Mucosa of descending colon (tissue), 3 donors: ENCODE data around the gene PALD1. TPM values are rescaled to one million over a fixed set of nuclear protein-coding genes. Genes with fewer than 3 reads are reported as not detected.

ENCODE experiments used
- ATAC-seq: fragments of 200-7000 bp; cut with Tn5 transposase; one replicate; pipeline ENCODE4 v1.9.1; 2020; ENCODE audit warnings: mild to moderate bottlenecking, moderate library complexity
- DNase-seq, 3 donors: peaks; one replicate each; pipeline ENCODE4 v3.0.0-alpha.2; 2020
- H3K36me3 ChIP-seq: fragments of 200-600 bp; one replicate; pipeline ENCODE4 v1.8.0; 2021; ENCODE audit warnings: low read depth, mild to moderate bottlenecking
- H3K4me1 ChIP-seq: fragments of 200-600 bp; one replicate; pipeline ENCODE4 v1.8.0; 2021; ENCODE audit warnings: low read depth, mild to moderate bottlenecking
- H3K4me3 ChIP-seq: fragments of 200-600 bp; one replicate; pipeline ENCODE4 v1.8.0; 2021; ENCODE audit warnings: mild to moderate bottlenecking
- H3K9me3 ChIP-seq: fragments of 200-600 bp; one replicate; pipeline ENCODE4 v1.8.0; 2021; ENCODE audit warnings: mild to moderate bottlenecking
- CTCF ChIP-seq: fragments of 200-600 bp; IDR thresholded peaks from one replicate; pipeline ENCODE4 v1.8.0; 2022; ENCODE audit warnings: antibody characterized with exemption, mild to moderate bottlenecking
- intact Hi-C, 2 donors: fragments of 100-400 bp; cut with DNase I in 1 of 2; cut with micrococcal nuclease in 1 of 2; formaldehyde crosslinking; loops; one replicate each; pipeline versions ENCODE4 v1.11.0 to v1.11.1; 2022; cut with DNase I, micrococcal nuclease
- long read RNA-seq, 2 donors: library from polyadenylated mRNA; unstranded; transcript quantifications; one replicate each; pipeline ENCODE4 v2.0.0, GENCODE V29; 2019 to 2021
- total RNA-seq, 3 donors: library from RNA; stranded (reverse); fragmentation: NEBNext Ultra II Directional in 2 of 3; extraction: Animal tissue kit (Norgen Biotek cat#: 25700) in 2 of 3; gene quantifications; one replicate each; pipeline versions ENCODE4 v1.2.1 to v1.2.4, GENCODE V29; 2021 to 2023
- donor health status: DM: no; HTN: no; CAD: no; lungs with moderate emphysema.
- donor health status: DM: no; HTN: no; CAD: no.
- donor health status: DM: no; HTN: yes; CAD: no.

Gene PALD1
- total RNA-seq, result 10 to 100 TPM in 1 of 3 donors, 1 to 10 TPM in 2; 1.9 to 15.9 (median 3.2) TPM
- long read RNA-seq, donor 1, full-length matches to known transcripts, result 9 of 43 reads
- long read RNA-seq, donor 1, partial matches to known transcripts, result 24 of 43 reads
- long read RNA-seq, donor 1, other reads (novel, unspliced or antisense), result 10 of 43 reads
- long read RNA-seq, donor 2, partial matches to known transcripts, result 0 of 1 reads
- long read RNA-seq, donor 2, other reads (novel, unspliced or antisense), result 1 of 1 reads

GRCh38 chr10:70478191-70479164 is at the start of gene PALD1:
Gene PALD1 (plus strand): TSS chr10:70478767. CDS start chr10:70525952, 47,185 bp downstream.
- no peak for TF ChIP-seq CTCF
- H3K9me3 ChIP-seq, result no peaks in the 10 kb centered on the region
- H3K4me1 ChIP-seq, result peaks cover 20% of the 10 kb centered on the region
- peak; percentile 53 for ATAC-seq
- intact Hi-C loops, result no loop called here
- no peak within 1 kb of the TSS for H3K4me3 ChIP-seq
- peak; percentile 51 to 71 (median 62) for DNase-seq
- no peaks in the 10 kb centered on the region for H3K36me3 ChIP-seq

GRCh38 chr10:70430493-70431445 is 47.8 kb upstream of the PALD1 start:
- H3K4me3 ChIP-seq, result no peak overlapping the region
- H3K4me1 ChIP-seq, result peaks cover 12% of the 10 kb centered on the region
- ATAC-seq (peak; percentile 76), DNase-seq (peak in 1 of 3 donors; percentile 65)
- no peaks in the 10 kb centered on the region for H3K9me3 ChIP-seq
- H3K36me3 ChIP-seq, result no peaks in the 10 kb centered on the region
- no peak for TF ChIP-seq CTCF
- intact Hi-C loops, result no loop called here

GRCh38 chr10:70432101-70432500 is 46.5 kb upstream of the PALD1 start:
- ATAC-seq, result peak; percentile 26
- no peak overlapping the region for H3K4me3 ChIP-seq
- H3K9me3 ChIP-seq, result no peaks in the 10 kb centered on the region
- TF ChIP-seq CTCF, result no peak
- H3K4me1 ChIP-seq, result peaks cover 2% of the 10 kb centered on the region
- intact Hi-C loops, result no loop called here
- DNase-seq, result no peak
- H3K36me3 ChIP-seq, result no peaks in the 10 kb centered on the region

DNA sequence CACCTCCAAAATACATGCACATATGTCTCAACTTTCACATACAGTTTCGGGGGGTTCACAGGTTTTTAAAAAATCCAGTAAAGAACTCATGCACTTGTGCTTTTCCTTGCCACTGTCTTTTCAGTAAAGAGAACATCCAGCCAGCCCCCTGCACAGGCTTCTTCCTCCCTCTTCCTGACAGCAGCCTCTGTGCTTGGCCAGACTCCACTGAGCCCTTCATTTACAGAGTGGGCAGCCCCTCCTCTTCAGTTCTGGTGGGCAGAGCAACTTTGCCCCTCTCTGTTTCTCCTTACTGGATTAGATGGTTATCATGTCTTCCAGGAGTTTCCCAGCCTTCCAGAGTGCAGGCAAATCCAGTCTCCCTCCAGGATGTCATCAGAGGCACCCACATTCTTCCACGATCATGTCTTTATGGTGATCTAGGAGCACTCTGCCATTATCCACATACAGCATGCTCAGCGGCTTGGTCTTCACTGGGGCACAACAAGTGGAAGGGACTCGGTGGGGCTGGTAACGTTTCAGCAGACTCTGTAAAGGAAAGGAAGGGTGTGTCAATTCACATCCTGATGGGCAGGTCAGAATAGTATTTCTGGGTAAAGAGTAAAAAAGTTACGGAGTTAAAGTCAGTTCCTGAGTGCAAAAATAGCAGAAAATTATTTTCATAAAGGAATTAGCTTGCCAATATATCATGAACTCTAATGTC is 45.9 kb upstream of the PALD1 start:
- intact Hi-C loops, result no loop called here
- no peaks in the 10 kb centered on the region for H3K9me3 ChIP-seq

More for the DNA sequence above, 45.9 kb upstream of the PALD1 start:
- no peak for TF ChIP-seq CTCF
- Histone ChIP-seq H3K4me3 (no peak overlapping the region), H3K36me3 (no peaks in the 10 kb centered on the region), H3K4me1 (no peaks in the 10 kb centered on the region)
- ATAC-seq (no peak), DNase-seq (no peak)
